SK-N-SH (cell line): ENCODE results near the gene BCAR3. TPM values are rescaled to one million over a fixed set of nuclear protein-coding genes. Genes with fewer than 3 reads are reported as not detected.

Experiments used
- CTCF ChIA-PET: fragments of 300-600, 350-600 bp; formaldehyde crosslinking; extraction: SDS; loops from one replicate; lab custom pipeline; 2021; lab: Yijun Ruan, JAX
- POLR2A ChIA-PET: fragments of 350-600 bp; sonication (Branson Sonifier 250); formaldehyde crosslinking; extraction: SDS; loops from one replicate; lab custom pipeline; 2020; ENCODE audit warnings: antibody characterized with exemption, inconsistent platforms; lab: Yijun Ruan, JAX
- DNase-seq: peaks from one replicate; pipeline ENCODE4 v3.0.0; 2012
- H2AFZ ChIP-seq: fragments of 200-600 bp; sonication (generic); 2 replicates; pipeline ENCODE4 v1.8.1; 2016; ENCODE audit warnings: antibody characterized with exemption, mild to moderate bottlenecking, low read depth
- H3F3A ChIP-seq: fragments of 200-600 bp; sonication (generic); replicated peaks from 2 replicates; pipeline ENCODE3; 2016; ENCODE audit warnings: antibody characterized with exemption, mild to moderate bottlenecking; ENCODE audit not compliant: insufficient read depth
- H3K27ac ChIP-seq, 2 experiments: fragments of 200-500 bp in 1 of 2; fragments of 200-600 bp in 1 of 2; sonication (Bioruptor generic) in 1 of 2; sonication (generic), shearing (Covaris generic) in 1 of 2; 2 replicates each; pipeline versions ENCODE4 v1.5.1 to v1.6.1; 2014 to 2016; ENCODE audit warnings: low read depth in 2 of 2, inconsistent platforms in 1 of 2, low read length in 1 of 2, mild to moderate bottlenecking in 1 of 2, mixed read lengths in 1 of 2
- H3K27me3 ChIP-seq: fragments of 200-600 bp; sonication (generic), shearing (Covaris generic); 2 replicates; pipeline ENCODE4 v1.6.1; 2016; ENCODE audit warnings: mixed run types; ENCODE audit not compliant: insufficient read depth
- H3K36me3 ChIP-seq, 2 experiments: fragments of 200-500 bp in 1 of 2; fragments of 200-600 bp in 1 of 2; sonication (Bioruptor generic) in 1 of 2; sonication (generic) in 1 of 2; replicated peaks in 1 of 2; 2 replicates each; pipeline versions ENCODE3 to v1.5.1; 2014 to 2016; ENCODE audit warnings: low read length in 1 of 2, mild to moderate bottlenecking in 1 of 2; ENCODE audit not compliant: insufficient read depth in 2 of 2, control insufficient read depth in 1 of 2
- H3K4me1 ChIP-seq, 2 experiments: fragments of 200-500 bp in 1 of 2; fragments of 200-600 bp in 1 of 2; sonication (Bioruptor generic) in 1 of 2; sonication (generic), shearing (Covaris generic) in 1 of 2; 2 replicates each; pipeline versions ENCODE4 v1.5.1 to v1.6.1; 2014 to 2016; ENCODE audit warnings: low read depth in 1 of 2, low read length in 1 of 2, mixed run types in 1 of 2; ENCODE audit not compliant: insufficient read depth in 2 of 2, control insufficient read depth in 1 of 2
- H3K4me2 ChIP-seq: fragments of 200-600 bp; sonication (generic), shearing (Covaris generic); 2 replicates; pipeline ENCODE4 v1.6.1; 2017; ENCODE audit warnings: mixed run types
- H3K4me3 ChIP-seq, 2 experiments: fragments of 200-500 bp in 1 of 2; fragments of 200-600 bp in 1 of 2; sonication (Bioruptor generic) in 1 of 2; sonication (generic), shearing (Covaris generic) in 1 of 2; 2 replicates each; pipeline versions ENCODE4 v1.5.1 to v1.8.1; 2014 to 2016; ENCODE audit warnings: low read depth in 2 of 2, inconsistent platforms in 1 of 2, low read length in 1 of 2, mild to moderate bottlenecking in 1 of 2, mixed read lengths in 1 of 2, moderate library complexity in 1 of 2
- H3K79me2 ChIP-seq: fragments of 200-600 bp; sonication (generic); 2 replicates; pipeline ENCODE4 v1.8.1; 2017; ENCODE audit warnings: mild to moderate bottlenecking; ENCODE audit not compliant: insufficient read depth
- H3K9ac ChIP-seq: fragments of 200-600 bp; sonication (generic); 2 replicates; pipeline ENCODE4 v1.6.1; 2017; ENCODE audit warnings: mixed run types
- H3K9me2 ChIP-seq: fragments of 200-600 bp; sonication (generic); 2 replicates; pipeline ENCODE4 v1.6.1; 2017; ENCODE audit warnings: mixed run types
- H3K9me3 ChIP-seq: fragments of 200-600 bp; sonication (generic); 2 replicates; pipeline ENCODE4 v1.6.1; 2017; ENCODE audit warnings: mixed run types, mild to moderate bottlenecking, moderate library complexity
- H4K20me1 ChIP-seq: fragments of 200-600 bp; sonication (generic); 2 replicates; pipeline ENCODE4 v1.6.1; 2017; ENCODE audit warnings: mild to moderate bottlenecking, mixed run types; ENCODE audit not compliant: insufficient read depth
- CHD2 ChIP-seq: fragments of 150-350 bp; IDR thresholded peaks from 2 replicates; pipeline ENCODE4 v1.6.1; 2018; ENCODE audit warnings: low read length; ENCODE audit not compliant: partially characterized antibody
- CTCF ChIP-seq: fragments of 200-600 bp; sonication (generic); IDR thresholded peaks from 2 replicates; pipeline ENCODE4 v1.6.1; 2017; ENCODE audit warnings: antibody characterized with exemption, mild to moderate bottlenecking, moderate library complexity
- EP300 ChIP-seq, 2 experiments: IDR thresholded peaks; 2 replicates each; pipeline versions ENCODE4 v1.4.0 to v1.6.1; 2012; ENCODE audit warnings: borderline replicate concordance in 1 of 2, low read depth in 1 of 2, low read length in 1 of 2
- EZH2phosphoT487 ChIP-seq: fragments of 200-600 bp; sonication (generic); IDR thresholded peaks from 2 replicates; pipeline ENCODE4 v1.6.1; 2017; ENCODE audit warnings: low read depth, mixed run types, mild to moderate bottlenecking, antibody characterized with exemption, moderate library complexity, borderline replicate concordance
- FOSL2 ChIP-seq: IDR thresholded peaks from 2 replicates; pipeline ENCODE4 v1.4.0; 2012; ENCODE audit warnings: low read depth, mild to moderate bottlenecking, moderate library complexity, borderline replicate concordance
- FOXJ3 ChIP-seq: sonication (generic); formaldehyde crosslinking; IDR thresholded peaks from 2 replicates; pipeline ENCODE4 v1.5.1; 2020; ENCODE audit warnings: mild to moderate bottlenecking, missing genetic modification reagents
- GABPA ChIP-seq: IDR thresholded peaks from 2 replicates; pipeline ENCODE4 v1.4.0; 2012; ENCODE audit warnings: low read depth, mild to moderate bottlenecking
- GATA2 ChIP-seq: sonication (generic); formaldehyde crosslinking; IDR thresholded peaks from 2 replicates; pipeline ENCODE4 v1.5.0; 2020; ENCODE audit warnings: mild to moderate bottlenecking, missing genetic modification reagents
- JUND ChIP-seq: IDR thresholded peaks from 2 replicates; pipeline ENCODE4 v1.4.0; 2012
- MAX ChIP-seq: IDR thresholded peaks from 2 replicates; pipeline ENCODE4 v1.4.0; 2012; ENCODE audit warnings: low read depth
- MEF2A ChIP-seq: IDR thresholded peaks from 2 replicates; pipeline ENCODE4 v1.4.0; 2012; ENCODE audit warnings: low read depth, borderline replicate concordance
- MXI1 ChIP-seq: IDR thresholded peaks from 2 replicates; pipeline ENCODE4 v1.6.1; 2012; ENCODE audit warnings: mild to moderate bottlenecking, low read depth, low read length, improper control_type of control experiment
- NRF1 ChIP-seq: IDR thresholded peaks from 2 replicates; pipeline ENCODE4 v1.6.1; 2012; ENCODE audit warnings: low read depth, mild to moderate bottlenecking, low read length
- RCOR1 ChIP-seq: fragments of 150-350 bp; IDR thresholded peaks from 2 replicates; pipeline ENCODE4 v1.6.1; 2017; ENCODE audit warnings: antibody characterized with exemption, low read length
- RFX5 ChIP-seq: IDR thresholded peaks from 2 replicates; pipeline ENCODE4 v1.6.1; 2012; ENCODE audit warnings: mild to moderate bottlenecking, improper control_type of control experiment, low read length
- RXRA ChIP-seq: IDR thresholded peaks from 2 replicates; pipeline ENCODE4 v1.4.0; 2012; ENCODE audit warnings: low read depth, mild to moderate bottlenecking, borderline replicate concordance
- SIN3A ChIP-seq: IDR thresholded peaks from 2 replicates; pipeline ENCODE4 v1.6.1; 2012; ENCODE audit warnings: low read depth, mild to moderate bottlenecking, low read length, moderate library complexity, borderline replicate concordance
- SMC3 ChIP-seq: IDR thresholded peaks from 2 replicates; pipeline ENCODE4 v1.6.1; 2012; ENCODE audit warnings: low read depth, low read length, improper control_type of control experiment
- TAF1 ChIP-seq: IDR thresholded peaks from 2 replicates; pipeline ENCODE4 v1.6.1; 2012; ENCODE audit warnings: low read depth, mild to moderate bottlenecking, low read length, moderate library complexity, borderline replicate concordance
- TCF12 ChIP-seq: IDR thresholded peaks from 2 replicates; pipeline ENCODE4 v1.4.0; 2012
- TEAD4 ChIP-seq: IDR thresholded peaks from 2 replicates; pipeline ENCODE4 v1.4.0; 2012; ENCODE audit warnings: mild to moderate bottlenecking, borderline replicate concordance; ENCODE audit not compliant: insufficient read depth
- USF2 ChIP-seq: fragments of 150-350 bp; IDR thresholded peaks from 2 replicates; pipeline ENCODE4 v1.6.1; 2017; ENCODE audit warnings: antibody characterized with exemption, low read length, low read depth, borderline replicate concordance
- YY1 ChIP-seq: IDR thresholded peaks from 2 replicates; pipeline ENCODE4 v1.4.0; 2012; ENCODE audit warnings: low read depth, mild to moderate bottlenecking
- ZBTB33 ChIP-seq: IDR thresholded peaks from 2 replicates; pipeline ENCODE4 v1.4.0; 2012; ENCODE audit warnings: low read depth, borderline replicate concordance
- WGBS: methylation state at CpG from one replicate; pipeline ENCODE4 v1.1.6; 2017; ENCODE audit warnings: low lambda C conversion rate; 5-methylcytosine and 5-hydroxymethylcytosine counted together
- polyA plus RNA-seq, 3 experiments: library from polyadenylated mRNA; depleted of rRNA; stranded (reverse); fragments of >200 nt; gene quantifications; 2 replicates each; pipeline ENCODE4 v1.2.3, GENCODE V29; 2012

The BCAR3 gene
- polyA plus RNA-seq, 1 of the 3 experiments (the other 2 are of a cell fraction): 58.4 TPM

GRCh38 chr1:93608187-93609109, 73.2 kb downstream of the BCAR3 start (continued):
- TF ChIP-seq ZBTB33: no peak
- TF ChIP-seq YY1: no peak
- TF ChIP-seq SMC3: peak; percentile 32
- peak; percentile 61; the same call in 1 of the 2 replicates for TF ChIP-seq MXI1
- no peak for TF ChIP-seq TAF1
- peak; percentile 29; the same call in 1 of the 2 replicates for TF ChIP-seq JUND
- no peak for TF ChIP-seq CHD2
- TF ChIP-seq MEF2A: no peak
- TF ChIP-seq NRF1: no peak
- no peak for TF ChIP-seq RXRA
- peak; percentile 46 for TF ChIP-seq GATA2 (CRISPR knock-in tag)
- TF ChIP-seq MAX: peak; percentile 80

GRCh38 chr1:93607814-93608186, 73.8 kb downstream of the BCAR3 start:
- POLR2A ChIA-PET: interaction anchor here (1.0 to 1.9 kb wide), 5 partner anchors 9 to 271 kb away, joined by 4 to 8 read pairs (median 5); partner anchors contain the start of gene DNTTIP2
- no peak for TF ChIP-seq TEAD4
- TF ChIP-seq FOSL2: peak; percentile 71
- TF ChIP-seq TAF1: no peak
- peak in 1 of 2 experiments; percentile 18; a peak in 1 of 4 replicates for TF ChIP-seq EP300 (IDR thresholded peaks at IDR 0.05; ENCODE audit: borderline replicate concordance in 1 of 2, low read depth in 1 of 2, low read length in 1 of 2)
- no peak for TF ChIP-seq RCOR1
- no peak for TF ChIP-seq MXI1
- no peak for TF ChIP-seq YY1
- no peak for TF ChIP-seq SIN3A
- peak; percentile 40 for TF ChIP-seq TCF12
- TF ChIP-seq EZH2phosphoT487: no peak
- TF ChIP-seq CHD2: no peak
- no peak for TF ChIP-seq RFX5
- TF ChIP-seq GABPA: no peak
- no peak for TF ChIP-seq NRF1
- TF ChIP-seq RXRA: no peak; the same call in 1 of the 2 replicates
- no peak for TF ChIP-seq CTCF
- peak; percentile 62 for TF ChIP-seq JUND
- no peak for TF ChIP-seq FOXJ3
- TF ChIP-seq SMC3: no peak
- no peak for TF ChIP-seq USF2

More at GRCh38 chr1:93607814-93608186, 73.8 kb downstream of the BCAR3 start:
- Histone ChIP-seq H3K36me3 (peaks cover 0 to 9% of the 10 kb centered on the region in 2 experiments), H3K4me2 (peak overlapping the region; percentile 70; the same call in 1 of the 2 replicates), H3K9me3 (no peaks in the 10 kb centered on the region), H2AFZ (no peak overlapping the region), H3K9me2 (no peaks in the 10 kb centered on the region), H4K20me1 (peaks cover 57% of the 10 kb centered on the region), H3K27ac (peak overlapping the region; percentile 92 to 98), H3K27me3 (no peaks in the 10 kb centered on the region), H3K4me3 (no peak overlapping the region), H3K79me2 (peaks cover 98% of the 10 kb centered on the region), H3K9ac (peak overlapping the region; percentile 32; the same call in 1 of the 2 replicates), H3F3A (peaks cover 77% of the 10 kb centered on the region), H3K4me1 (peaks cover 65 to 69% of the 10 kb centered on the region in 2 experiments)
- CTCF ChIA-PET: interaction anchor here (0.6 to 6.7 kb wide), 12 partner anchors 11 to 623 kb away, joined by 3 to 36 read pairs (median 4); no protein-coding TSS in a partner anchor
- WGBS: 85% methylated on average over 5 of the region's 5 CpGs
- no peak for DNase-seq
